ENCODE measurements around the gene KNOP1.
"Not testable (repeated sequence)": the region's sequence is repeated elsewhere in the genome, so short reads cannot be mapped to it uniquely, and the experiment has no call there.

The KNOP1 gene

DNA sequence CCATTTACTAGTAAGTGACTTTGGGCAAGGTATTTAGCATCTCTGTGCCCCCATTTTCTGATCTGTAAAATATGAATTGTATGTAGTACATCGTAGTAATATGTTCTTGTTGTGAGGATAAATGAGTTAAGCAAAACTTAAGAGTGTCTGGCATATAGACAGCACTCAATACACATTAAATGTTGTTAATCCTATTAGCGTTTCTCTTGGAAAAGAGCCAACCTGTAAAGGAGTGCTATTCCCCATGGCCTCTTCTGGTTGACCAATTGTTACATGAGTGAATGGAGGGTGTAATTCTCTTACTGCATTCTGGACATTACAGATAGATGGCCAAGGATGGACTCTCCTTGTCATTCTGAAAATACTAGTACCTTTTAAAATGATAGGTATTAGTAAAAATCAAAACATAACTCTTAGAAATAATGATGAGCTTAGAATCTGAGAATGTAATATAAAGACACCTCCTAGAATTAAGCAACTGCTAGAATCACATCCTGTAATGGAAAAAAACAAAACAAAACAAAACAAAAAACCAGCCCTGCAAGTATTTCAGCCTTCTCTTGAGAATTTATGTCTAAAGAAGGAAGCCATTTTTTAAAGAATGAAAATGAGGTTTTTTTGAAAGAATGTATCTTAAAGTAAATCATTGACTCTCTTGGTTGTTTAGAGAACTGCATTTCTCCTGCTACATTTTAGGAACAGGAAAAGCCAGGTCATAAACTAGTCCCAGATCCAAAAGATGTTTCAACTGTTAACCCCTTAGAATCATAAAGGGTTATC lies 30.6 kb upstream of the KNOP1 start:
- no peak overlapping the region for H3K27ac Mint-ChIP-seq
- no peak overlapping the region for H3K4me3 Mint-ChIP-seq

GRCh38 chr16:19746561-19746960 lies 28.5 kb upstream of the KNOP1 start:
- no peaks in the 10 kb centered on the region for H3K9me3 Mint-ChIP-seq
- H3K4me3 Mint-ChIP-seq: no peak overlapping the region
- no peaks in the 10 kb centered on the region for H3K4me1 Mint-ChIP-seq
- H3K27ac Mint-ChIP-seq: no peak overlapping the region
- H3K27me3 Mint-ChIP-seq: no peaks in the 10 kb centered on the region
- no peaks in the 10 kb centered on the region for H3K36me3 Mint-ChIP-seq

More for the DNA sequence above, 30.6 kb upstream of the KNOP1 start:
- no peaks in the 10 kb centered on the region for H3K27me3 Mint-ChIP-seq
- H3K36me3 Mint-ChIP-seq: no peaks in the 10 kb centered on the region
- no peaks in the 10 kb centered on the region for H3K4me1 Mint-ChIP-seq
- H3K9me3 Mint-ChIP-seq: no peaks in the 10 kb centered on the region

GRCh38 chr16:19745286-19746010 lies 27.4 kb upstream of the KNOP1 start:
- Mint-ChIP-seq H3K4me3 (no peak overlapping the region), H3K4me1 (no peaks in the 10 kb centered on the region), H3K9me3 (no peaks in the 10 kb centered on the region), H3K27me3 (no peaks in the 10 kb centered on the region), H3K27ac (no peak overlapping the region), H3K36me3 (no peaks in the 10 kb centered on the region)

GRCh38 chr16:19744670-19745069 lies 26.6 kb upstream of the KNOP1 start:
- H3K4me3 Mint-ChIP-seq: no peak overlapping the region
- H3K9me3 Mint-ChIP-seq: no peaks in the 10 kb centered on the region
- peaks cover 2% of the 10 kb centered on the region for H3K36me3 Mint-ChIP-seq
- H3K4me1 Mint-ChIP-seq: no peaks in the 10 kb centered on the region
- H3K27me3 Mint-ChIP-seq: no peaks in the 10 kb centered on the region
- H3K27ac Mint-ChIP-seq: no peak overlapping the region

DNA sequence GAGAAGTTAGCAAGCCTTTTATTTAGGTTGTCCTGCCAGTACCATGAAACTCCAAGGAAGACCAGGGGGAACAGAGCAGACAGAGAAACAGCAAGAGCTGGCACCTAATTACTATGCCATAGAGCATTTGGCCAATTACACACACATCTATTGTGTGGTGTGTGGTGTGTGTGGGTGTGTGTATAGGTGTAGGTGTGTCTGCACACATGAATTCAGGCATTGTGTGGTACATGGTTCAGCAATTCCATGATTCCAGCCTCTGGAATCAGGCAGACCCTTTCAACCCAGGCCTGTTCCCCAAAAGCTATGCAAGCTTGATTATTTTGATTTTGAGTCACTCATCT lies 25.8 kb upstream of the KNOP1 start:
- Mint-ChIP-seq H3K36me3 (peaks cover 2% of the 10 kb centered on the region), H3K9me3 (no peaks in the 10 kb centered on the region), H3K27ac (no peak overlapping the region), H3K27me3 (no peaks in the 10 kb centered on the region), H3K4me1 (no peaks in the 10 kb centered on the region), H3K4me3 (no peak overlapping the region)

DNA sequence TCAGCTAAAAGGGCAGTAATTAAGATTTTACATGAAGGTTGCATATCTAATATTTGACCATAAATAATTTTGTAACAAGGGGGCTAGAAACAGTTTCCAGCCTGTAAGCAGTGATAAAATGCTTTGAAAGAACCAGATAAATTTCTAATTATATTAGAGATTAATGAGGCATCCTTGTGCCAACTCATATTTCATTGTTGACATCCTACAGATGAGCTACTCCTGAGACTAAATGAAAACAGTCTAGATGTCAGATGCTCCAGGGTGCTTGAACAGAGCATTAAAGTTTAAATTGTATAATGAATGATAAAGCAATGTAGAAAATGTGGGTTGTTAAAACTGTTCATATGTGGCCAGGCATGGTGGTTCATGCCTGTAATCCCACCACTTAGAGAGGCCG lies 23.3 kb upstream of the KNOP1 start:
- no peak overlapping the region for H3K27ac Mint-ChIP-seq
- H3K4me3 Mint-ChIP-seq: no peak overlapping the region
- peaks cover 7% of the 10 kb centered on the region for H3K36me3 Mint-ChIP-seq

DNA sequence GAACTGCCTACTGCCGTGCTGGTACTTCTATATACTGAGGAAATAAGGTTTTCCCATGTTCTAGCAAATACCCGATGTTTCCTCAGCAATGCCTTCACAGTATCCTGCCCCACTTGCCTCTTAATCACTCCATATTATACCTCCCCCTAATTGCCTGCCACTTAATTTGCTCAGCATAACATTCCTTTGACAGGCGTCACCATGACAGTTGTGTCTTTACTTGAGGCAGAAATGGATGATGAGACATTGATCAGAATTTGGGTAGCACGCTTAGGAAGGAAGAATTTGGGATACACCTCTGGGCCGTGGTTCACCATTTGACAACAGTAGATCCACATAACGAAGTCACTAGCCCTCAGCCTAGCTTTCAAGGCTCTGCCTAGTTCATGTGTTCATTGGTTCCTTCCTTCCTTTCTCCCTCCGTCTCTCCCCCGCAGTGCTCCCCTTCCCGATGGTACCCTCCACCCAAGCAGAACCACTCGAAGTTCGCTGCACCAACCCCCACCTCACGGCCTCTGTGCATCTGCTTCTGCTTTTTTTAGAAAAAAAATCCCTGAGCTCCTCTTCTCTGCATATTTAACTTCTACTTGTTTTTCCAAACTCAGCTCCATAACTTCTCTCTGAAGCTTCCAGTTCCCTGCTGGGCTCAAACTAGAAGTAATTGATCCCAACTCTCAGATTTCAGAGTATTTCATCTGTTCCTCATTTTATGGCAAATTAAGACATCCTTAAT lies 19.4 kb upstream of the KNOP1 start:
- Mint-ChIP-seq H3K27me3 (no peaks in the 10 kb centered on the region), H3K4me1 (no peaks in the 10 kb centered on the region), H3K4me3 (no peak overlapping the region), H3K9me3 (no peaks in the 10 kb centered on the region), H3K36me3 (peaks cover 7% of the 10 kb centered on the region), H3K27ac (no peak overlapping the region)

More for the DNA sequence above, 23.3 kb upstream of the KNOP1 start:
- no peaks in the 10 kb centered on the region for H3K4me1 Mint-ChIP-seq
- no peaks in the 10 kb centered on the region for H3K27me3 Mint-ChIP-seq
- H3K9me3 Mint-ChIP-seq: no peaks in the 10 kb centered on the region

DNA sequence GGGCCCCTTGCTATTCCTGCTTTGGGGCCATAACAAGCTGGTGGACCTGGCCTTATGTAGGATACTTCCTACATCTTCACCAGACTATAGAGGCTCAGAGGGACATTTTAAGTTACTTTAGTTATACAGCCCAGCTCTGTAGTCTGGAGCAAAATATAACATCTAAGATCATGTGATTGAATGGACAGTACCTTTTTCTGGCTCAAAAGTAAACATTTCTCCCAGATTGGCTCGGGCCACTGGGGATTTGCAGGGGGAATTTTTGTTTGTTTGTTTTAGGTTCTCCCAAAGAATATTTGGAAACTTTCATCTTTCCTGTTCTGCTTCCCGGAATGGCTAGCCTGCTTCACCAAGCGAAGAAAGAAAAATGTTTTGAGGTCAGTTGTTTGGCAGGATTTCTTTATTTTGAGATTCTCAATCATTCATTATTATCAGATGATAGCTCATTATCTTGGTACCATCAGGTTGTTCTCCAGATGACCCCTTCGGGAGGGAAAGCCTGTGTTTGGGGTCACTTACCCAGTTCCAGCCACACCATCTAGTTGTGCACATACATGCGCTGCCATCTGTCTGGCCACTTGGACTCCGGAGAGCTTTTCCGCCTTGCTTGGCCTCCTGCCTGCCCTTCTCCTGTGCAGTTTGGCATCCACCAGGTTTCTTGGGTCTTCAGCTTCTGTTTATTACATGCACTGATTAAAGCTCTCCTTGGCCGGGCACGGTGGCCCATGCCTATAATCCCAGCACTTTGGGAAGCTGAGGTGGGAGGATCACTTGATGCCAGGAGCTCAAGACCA lies 17.2 kb upstream of the KNOP1 start:
- no peak overlapping the region for H3K4me3 Mint-ChIP-seq
- H3K27me3 Mint-ChIP-seq: no peaks in the 10 kb centered on the region
- peaks cover 7% of the 10 kb centered on the region for H3K36me3 Mint-ChIP-seq
- no peaks in the 10 kb centered on the region for H3K9me3 Mint-ChIP-seq
- no peak overlapping the region for H3K27ac Mint-ChIP-seq
- no peaks in the 10 kb centered on the region for H3K4me1 Mint-ChIP-seq

DNA sequence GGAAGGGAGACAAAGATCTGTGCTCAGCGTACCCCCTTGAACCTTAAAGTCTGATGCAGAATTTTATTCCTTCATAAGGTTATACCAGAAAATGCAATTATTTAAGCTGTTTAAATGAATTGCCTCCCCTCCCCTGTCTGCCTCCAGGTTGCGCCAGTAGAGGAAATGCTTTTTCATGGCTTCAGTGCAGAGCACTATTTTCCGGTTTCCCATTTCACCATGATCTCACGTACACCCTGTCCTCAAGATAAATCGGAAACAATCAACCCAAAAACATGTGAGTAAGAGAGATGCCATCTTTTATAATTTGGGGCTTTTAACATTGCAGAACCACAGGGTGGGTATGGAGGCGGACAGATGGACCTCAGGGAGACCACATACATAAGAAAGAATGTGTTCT lies 15.5 kb upstream of the KNOP1 start:
- no peak overlapping the region for H3K4me3 Mint-ChIP-seq
- H3K9me3 Mint-ChIP-seq: no peaks in the 10 kb centered on the region
- peaks cover 6% of the 10 kb centered on the region for H3K36me3 Mint-ChIP-seq
- no peaks in the 10 kb centered on the region for H3K27me3 Mint-ChIP-seq
- H3K27ac Mint-ChIP-seq: no peak overlapping the region
- no peaks in the 10 kb centered on the region for H3K4me1 Mint-ChIP-seq

GRCh38 chr16:19728636-19728965 lies 10.6 kb upstream of the KNOP1 start:
- H3K9me3 Mint-ChIP-seq: no peaks in the 10 kb centered on the region
- no peaks in the 10 kb centered on the region for H3K36me3 Mint-ChIP-seq
- H3K27ac Mint-ChIP-seq: no peak overlapping the region
- no peaks in the 10 kb centered on the region for H3K4me1 Mint-ChIP-seq
- no peak overlapping the region for H3K4me3 Mint-ChIP-seq
- H3K27me3 Mint-ChIP-seq: no peaks in the 10 kb centered on the region

GRCh38 chr16:19722981-19723380 lies 5.0 kb upstream of the KNOP1 start:
- no peak overlapping the region for H3K4me3 Mint-ChIP-seq
- H3K36me3 Mint-ChIP-seq: no peaks in the 10 kb centered on the region
- H3K9me3 Mint-ChIP-seq: no peaks in the 10 kb centered on the region
- no peaks in the 10 kb centered on the region for H3K27me3 Mint-ChIP-seq
- peaks cover 8% of the 10 kb centered on the region for H3K4me1 Mint-ChIP-seq
- H3K27ac Mint-ChIP-seq: no peak overlapping the region

- H3K4me3 Mint-ChIP-seq: no peak overlapping the region
- no peaks in the 10 kb centered on the region for H3K9me3 Mint-ChIP-seq
- no peaks in the 10 kb centered on the region for H3K36me3 Mint-ChIP-seq
- no peak overlapping the region for H3K27ac Mint-ChIP-seq
- H3K4me1 Mint-ChIP-seq: peaks cover 8% of the 10 kb centered on the region
- H3K27me3 Mint-ChIP-seq: no peaks in the 10 kb centered on the region
These were observed 4.4 kb upstream of the KNOP1 start for GRCh38 chr16:19722269-19722952.

GRCh38 chr16:19718624-19718965 lies 568 bp upstream of the KNOP1 start:
- peak overlapping the region; percentile 95 for H3K4me3 Mint-ChIP-seq
- H3K27ac Mint-ChIP-seq: no peak overlapping the region
- no peaks in the 10 kb centered on the region for H3K9me3 Mint-ChIP-seq
- peaks cover 10% of the 10 kb centered on the region for H3K36me3 Mint-ChIP-seq
- H3K4me1 Mint-ChIP-seq: peaks cover 38% of the 10 kb centered on the region
- H3K27me3 Mint-ChIP-seq: no peaks in the 10 kb centered on the region

GRCh38 chr16:19717314-19717713 lies 713 bp downstream of the KNOP1 start:
- no peaks in the 10 kb centered on the region for H3K9me3 Mint-ChIP-seq
- H3K27ac Mint-ChIP-seq: peak overlapping the region; percentile 91
- peak overlapping the region; percentile 95 for H3K4me3 Mint-ChIP-seq
- no peaks in the 10 kb centered on the region for H3K27me3 Mint-ChIP-seq
- peaks cover 10% of the 10 kb centered on the region for H3K36me3 Mint-ChIP-seq
- H3K4me1 Mint-ChIP-seq: peaks cover 38% of the 10 kb centered on the region

GRCh38 chr16:19716728-19717127 lies 1.3 kb downstream of the KNOP1 start:
- Mint-ChIP-seq H3K4me3 (peak overlapping the region; percentile 95), H3K27ac (peak overlapping the region; percentile 0), H3K4me1 (peaks cover 41% of the 10 kb centered on the region), H3K36me3 (peaks cover 10% of the 10 kb centered on the region)
- H3K9me3 Mint-ChIP-seq, H3K27me3 Mint-ChIP-seq: not testable (repeated sequence)

Data from activated naive CD4-positive, alpha-beta T cell treated with anti-CD3 and anti-CD28 coated beads, Interleukin-2, amount 50 U/mL, for 24 hours (primary cell).